ENCODE results near the gene GRAP. TPM values are rescaled to one million over a fixed set of nuclear protein-coding genes. Genes with fewer than 3 reads are reported as not detected.

GRAP gene
- total RNA-seq, 1 experiment from 2014 or later: 0.55 TPM

GRCh38 chr17:19010729-19011505, 35.8 kb downstream of the GRAP start:
- Histone ChIP-seq H2BK5ac (ENCODE audit: insufficient read length, low read length) (no peak overlapping the region), H3K27me3 (ENCODE audit: insufficient read depth, low read length) (no peaks in the 10 kb centered on the region), H3K14ac (ENCODE audit: insufficient read depth, low read length) (no peak overlapping the region), H2BK20ac (ENCODE audit: low read depth, low read length, poor library complexity, severe bottlenecking) (no peak overlapping the region), H3K27ac (ENCODE audit: insufficient read length, low read depth, low read length) (no peak overlapping the region), H2AFZ (ENCODE audit: low read length) (no peak overlapping the region), H3K79me2 (ENCODE audit: insufficient read depth, low read length) (no peaks in the 10 kb centered on the region), H3K4me2 (ENCODE audit: insufficient read depth, insufficient read length, low read length) (no peak overlapping the region), H4K20me1 (ENCODE audit: control insufficient read depth, insufficient read depth, insufficient read length) (no peaks in the 10 kb centered on the region), H3K56ac (ENCODE audit: insufficient read length, low read depth, low read length) (no peak overlapping the region), H2BK15ac (ENCODE audit: low read depth, low read length) (no peak overlapping the region), H3K9me3 (ENCODE audit: control insufficient read depth, low read depth, low read length) (no peaks in the 10 kb centered on the region), H2BK120ac (ENCODE audit: low read depth, low read length, poor library complexity, severe bottlenecking) (no peak overlapping the region), H4K5ac (ENCODE audit: insufficient read length, low read depth, low read length) (no peak overlapping the region), H3K23ac (ENCODE audit: insufficient read length, low read depth, low read length) (no peak overlapping the region), H2BK12ac (ENCODE audit: insufficient read length, low read depth, low read length) (no peak overlapping the region), H3K4me1 (ENCODE audit: insufficient read depth, low read length) (no peaks in the 10 kb centered on the region), H3K18ac (ENCODE audit: insufficient read length, low read depth, low read length) (no peak overlapping the region), H3K23me2 (ENCODE audit: insufficient read length, low read depth, low read length, poor library complexity, severe bottlenecking) (no peaks in the 10 kb centered on the region), H2AK5ac (ENCODE audit: insufficient read length, low read length) (no peak overlapping the region), H4K91ac (ENCODE audit: insufficient read length, low read depth, low read length) (no peak overlapping the region), H4K8ac (replicated peaks; ENCODE audit: insufficient read length, low read depth, low read length) (no peak overlapping the region), H3K4ac (ENCODE audit: low read depth, low read length) (no peak overlapping the region), H3K9ac (ENCODE audit: extremely low read depth, insufficient read length, low read length) (no peak overlapping the region), H3T11ph (ENCODE audit: low read length) (no peak overlapping the region), H3K79me1 (ENCODE audit: insufficient read depth, low read depth, low read length, poor library complexity, severe bottlenecking) (no peaks in the 10 kb centered on the region)
- Mint-ChIP-seq H3K36me3 (ENCODE audit: insufficient read depth in 1 of 3, low read depth in 3 of 3) (no peaks in the 10 kb centered on the region; a peak in 1 of 7 replicates), H3K4me1 (peaks cover 16 to 38% of the 10 kb centered on the region in 2 experiments), H3K27ac (peak overlapping the region; percentile 19 to 70 (median 70); a peak in 4 of 7 replicates), H3K9me3 (peaks cover 3 to 8% of the 10 kb centered on the region in 2 experiments; a peak in 4 of 5 replicates), H3K27me3 (ENCODE audit: low read depth) (peaks cover 8% of the 10 kb centered on the region), H3K4me3 (no peak overlapping the region)
- no peak for TF ChIP-seq CTCF (conservative IDR thresholded peaks at IDR 0.05)
- no peak for DNase-seq
- no CpG with 5 or more reads among the region's 11 CpGs for WGBS (ENCODE audit: extremely low coverage, insufficient read length, low lambda C conversion rate)

Measured in H9 (cell line).